ENCODE measurements around the gene SMG6. TPM values are rescaled to one million over a fixed set of nuclear protein-coding genes. Genes with fewer than 3 reads are reported as not detected.
A peak's percentile ranks its signal among the peaks of the same experiment; 100 is the strongest.

Gene SMG6
- total RNA-seq, 2 experiments from 2014 or later: 37.8 to 38.7 TPM

- Mint-ChIP-seq H3K9me3 (no peaks in the 10 kb centered on the region), H3K27ac (peak overlapping the region; percentile 93), H3K4me3 (peak overlapping the region; percentile 64), H3K4me1 (peaks cover 62% of the 10 kb centered on the region), H3K27me3 (no peaks in the 10 kb centered on the region), H3K36me3 (ENCODE audit: low read depth) (peaks cover 30% of the 10 kb centered on the region)
- ChIA-PET POLR2A (interaction anchor here (0.6 to 2.4 kb wide), 9 partner anchors 8 to 159 kb away, joined by 3 to 13 read pairs (median 5); no protein-coding TSS in a partner anchor), CTCF (interaction anchor here (0.8 to 1.9 kb wide), 5 partner anchors 12 to 122 kb away, joined by 3 to 9 read pairs (median 5); no protein-coding TSS in a partner anchor)
- DNase-seq: no peak
Observed at GRCh38 chr17:2214929-2215615, 88.5 kb downstream of the SMG6 start.

GRCh38 chr17:2214047-2214928, 89.3 kb downstream of the SMG6 start:
- ChIA-PET CTCF (interaction anchor here (0.8 to 1.8 kb wide), 2 partner anchors 30 to 121 kb away, joined by 3 to 9 read pairs; no protein-coding TSS in a partner anchor), POLR2A (interaction anchor here (0.6 to 2.4 kb wide), 9 partner anchors 8 to 127 kb away, joined by 3 to 13 read pairs (median 4); no protein-coding TSS in a partner anchor)
- H3K36me3 Mint-ChIP-seq (ENCODE audit: low read depth): peaks cover 30% of the 10 kb centered on the region
- no peak for DNase-seq
- peak overlapping the region; percentile 93 for H3K27ac Mint-ChIP-seq
- H3K9me3 Mint-ChIP-seq: no peaks in the 10 kb centered on the region
- peaks cover 62% of the 10 kb centered on the region for H3K4me1 Mint-ChIP-seq
- H3K27me3 Mint-ChIP-seq: no peaks in the 10 kb centered on the region
- peak overlapping the region; percentile 6 for H3K4me3 Mint-ChIP-seq

GRCh38 chr17:2213291-2213960, 90.2 kb downstream of the SMG6 start:
- no peaks in the 10 kb centered on the region for H3K9me3 Mint-ChIP-seq
- no peak for DNase-seq
- peaks cover 58% of the 10 kb centered on the region for H3K4me1 Mint-ChIP-seq
- H3K36me3 Mint-ChIP-seq (ENCODE audit: low read depth): peaks cover 30% of the 10 kb centered on the region
- ChIA-PET CTCF (interaction anchor here (0.7 to 1.9 kb wide), 4 partner anchors 10 to 31 kb away, joined by 3 to 9 read pairs (median 4); no protein-coding TSS in a partner anchor), POLR2A (interaction anchor here (0.7 to 2.4 kb wide), 6 partner anchors 10 to 52 kb away, joined by 3 to 13 read pairs (median 4); no protein-coding TSS in a partner anchor)
- peak overlapping the region; percentile 93 for H3K27ac Mint-ChIP-seq
- H3K27me3 Mint-ChIP-seq: no peaks in the 10 kb centered on the region
- no peak overlapping the region for H3K4me3 Mint-ChIP-seq

GRCh38 chr17:2212400-2212981, 91.1 kb downstream of the SMG6 start:
- Mint-ChIP-seq H3K9me3 (no peaks in the 10 kb centered on the region), H3K36me3 (ENCODE audit: low read depth) (peaks cover 32% of the 10 kb centered on the region), H3K27ac (no peak overlapping the region), H3K4me1 (peaks cover 55% of the 10 kb centered on the region), H3K27me3 (no peaks in the 10 kb centered on the region), H3K4me3 (no peak overlapping the region)
- POLR2A ChIA-PET: interaction anchor here (1.2 to 2.4 kb wide), 3 partner anchors 9 to 17 kb away, joined by 4 to 13 read pairs (median 4); no protein-coding TSS in a partner anchor
- no peak for DNase-seq
- CTCF ChIA-PET: interaction anchor here (1.0 to 1.9 kb wide), 2 partner anchors 9 to 12 kb away, joined by 3 to 4 read pairs; no protein-coding TSS in a partner anchor

GRCh38 chr17:2211661-2212399, 91.8 kb downstream of the SMG6 start:
- POLR2A ChIA-PET: no interaction called here
- no peaks in the 10 kb centered on the region for H3K27me3 Mint-ChIP-seq
- no peak overlapping the region for H3K4me3 Mint-ChIP-seq
- H3K27ac Mint-ChIP-seq: no peak overlapping the region
- no peaks in the 10 kb centered on the region for H3K9me3 Mint-ChIP-seq
- no peak for DNase-seq
- CTCF ChIA-PET: interaction anchor here (1.9 kb wide), 1 partner anchor 9 kb away, joined by 4 read pairs; no protein-coding TSS in a partner anchor
- peaks cover 32% of the 10 kb centered on the region for H3K36me3 Mint-ChIP-seq (ENCODE audit: low read depth)
- H3K4me1 Mint-ChIP-seq: peaks cover 53% of the 10 kb centered on the region

DNA sequence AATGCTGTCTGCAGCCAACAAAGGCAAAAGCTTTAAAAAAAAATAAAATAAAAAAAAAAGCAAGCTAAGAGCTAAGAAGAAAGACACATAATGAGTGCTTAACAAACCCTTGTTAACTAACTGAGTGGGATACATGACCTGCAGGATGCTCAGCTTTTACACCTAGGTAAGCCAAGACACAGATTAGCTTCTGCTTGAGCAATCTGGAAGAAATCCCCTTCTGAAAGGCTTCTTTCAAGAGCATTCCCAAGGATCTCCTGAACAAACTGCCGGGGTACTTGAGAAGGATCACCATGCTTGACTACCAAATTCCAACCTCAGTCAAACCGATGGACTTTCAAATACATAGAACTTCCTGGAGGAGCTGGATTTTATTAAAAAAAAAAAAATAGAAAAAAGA, 92.9 kb downstream of the SMG6 start:
- CTCF ChIA-PET: interaction anchor here (1.0 to 1.1 kb wide), 2 partner anchors 15 to 34 kb away, joined by 3 read pairs; no protein-coding TSS in a partner anchor
- no peak for DNase-seq
- Mint-ChIP-seq H3K36me3 (ENCODE audit: low read depth) (peaks cover 29% of the 10 kb centered on the region), H3K9me3 (no peaks in the 10 kb centered on the region), H3K4me3 (no peak overlapping the region), H3K27ac (no peak overlapping the region), H3K4me1 (peaks cover 44% of the 10 kb centered on the region), H3K27me3 (no peaks in the 10 kb centered on the region)
- POLR2A ChIA-PET: interaction anchor here (1.2 kb wide), 1 partner anchor 13 kb away, joined by 3 read pairs; no protein-coding TSS in a partner anchor

- H3K4me3 Mint-ChIP-seq: no peak overlapping the region
- ChIA-PET POLR2A (no interaction called here), CTCF (no interaction called here)
- H3K27ac Mint-ChIP-seq: no peak overlapping the region
- DNase-seq: no peak
- H3K36me3 Mint-ChIP-seq (ENCODE audit: low read depth): peaks cover 34% of the 10 kb centered on the region
- no peaks in the 10 kb centered on the region for H3K27me3 Mint-ChIP-seq
- H3K4me1 Mint-ChIP-seq: peaks cover 32% of the 10 kb centered on the region
- no peaks in the 10 kb centered on the region for H3K9me3 Mint-ChIP-seq
Observed at GRCh38 chr17:2207815-2208515, 95.6 kb downstream of the SMG6 start.

DNA sequence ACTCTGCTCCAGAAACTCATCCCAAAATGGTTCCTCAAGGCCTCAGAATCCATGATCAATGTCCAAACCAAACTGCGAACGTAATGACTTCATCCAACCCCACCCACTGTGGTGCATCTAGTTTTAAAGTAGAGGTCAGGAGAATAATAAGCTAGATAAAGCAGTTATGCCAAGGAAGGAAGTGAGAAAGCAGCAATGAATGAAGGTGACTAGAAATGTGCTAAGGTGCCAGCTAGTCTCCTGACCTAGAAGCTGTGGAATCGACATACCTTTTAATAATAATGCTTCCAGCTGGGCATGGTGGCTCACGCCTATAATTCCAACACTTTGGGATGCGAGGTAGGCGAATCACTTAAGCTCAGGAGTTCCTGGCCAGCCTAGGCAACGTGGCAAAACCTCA, 99.2 kb downstream of the SMG6 start:
- H3K27me3 Mint-ChIP-seq: no peaks in the 10 kb centered on the region
- H3K4me1 Mint-ChIP-seq: peaks cover 33% of the 10 kb centered on the region
- no peak overlapping the region for H3K4me3 Mint-ChIP-seq
- CTCF ChIA-PET: interaction anchor here (1.2 kb wide), 1 partner anchor 148 kb away, joined by 3 read pairs; no protein-coding TSS in a partner anchor
- DNase-seq: no peak
- no peak overlapping the region for H3K27ac Mint-ChIP-seq
- H3K36me3 Mint-ChIP-seq (ENCODE audit: low read depth): peaks cover 28% of the 10 kb centered on the region
- POLR2A ChIA-PET: interaction anchor here (1.5 to 3.1 kb wide), 4 partner anchors 9 to 115 kb away, joined by 4 to 13 read pairs (median 8); no protein-coding TSS in a partner anchor
- no peaks in the 10 kb centered on the region for H3K9me3 Mint-ChIP-seq

DNA sequence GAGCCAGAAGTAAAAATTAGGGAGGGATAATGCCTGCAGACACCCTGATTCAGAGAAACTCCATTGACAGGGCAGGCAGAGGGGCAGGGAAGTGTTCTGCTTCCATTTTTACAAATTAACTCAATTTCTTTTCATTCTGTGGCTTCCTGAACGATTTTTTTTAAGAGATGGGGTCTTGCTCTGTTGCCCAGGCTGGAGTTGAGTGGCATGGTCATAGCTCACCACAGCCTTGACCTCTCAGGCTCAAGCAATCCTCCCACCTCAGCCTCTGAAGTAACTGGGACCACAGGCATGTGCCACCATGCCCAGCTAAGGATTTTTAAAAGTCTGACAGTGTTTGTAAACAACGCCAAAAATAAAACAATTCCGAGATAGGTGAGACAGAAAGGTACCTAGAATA, 99.8 kb downstream of the SMG6 start:
- peaks cover 33% of the 10 kb centered on the region for H3K4me1 Mint-ChIP-seq
- no peak overlapping the region for H3K4me3 Mint-ChIP-seq
- no peak for DNase-seq
- CTCF ChIA-PET: interaction anchor here (1.2 to 2.0 kb wide), 2 partner anchors 9 to 149 kb away, joined by 3 to 4 read pairs; no protein-coding TSS in a partner anchor
- peaks cover 32% of the 10 kb centered on the region for H3K36me3 Mint-ChIP-seq (ENCODE audit: low read depth)
- no peaks in the 10 kb centered on the region for H3K27me3 Mint-ChIP-seq
- H3K27ac Mint-ChIP-seq: no peak overlapping the region
- H3K9me3 Mint-ChIP-seq: no peaks in the 10 kb centered on the region
- POLR2A ChIA-PET: interaction anchor here (0.6 to 3.1 kb wide), 5 partner anchors 10 to 520 kb away, joined by 3 to 13 read pairs (median 6); no protein-coding TSS in a partner anchor

GRCh38 chr17:2202996-2203575, 100.5 kb downstream of the SMG6 start:
- no peaks in the 10 kb centered on the region for H3K27me3 Mint-ChIP-seq
- H3K27ac Mint-ChIP-seq: peak overlapping the region; percentile 85
- DNase-seq: no peak
- ChIA-PET POLR2A (interaction anchor here (0.6 to 3.1 kb wide), 4 partner anchors 11 to 520 kb away, joined by 3 to 13 read pairs (median 8); no protein-coding TSS in a partner anchor), CTCF (interaction anchor here (1.0 to 2.0 kb wide), 2 partner anchors 10 to 13 kb away, joined by 4 to 6 read pairs; no protein-coding TSS in a partner anchor)
- H3K4me3 Mint-ChIP-seq: peak overlapping the region; percentile 8
- H3K9me3 Mint-ChIP-seq: no peaks in the 10 kb centered on the region
- H3K36me3 Mint-ChIP-seq (ENCODE audit: low read depth): peaks cover 27% of the 10 kb centered on the region
- H3K4me1 Mint-ChIP-seq: peaks cover 33% of the 10 kb centered on the region

All from activated CD4-positive, alpha-beta memory T cell treated with anti-CD3 and anti-CD28 coated beads, Interleukin-2, amount 10 ng/mL, durations not matched to agents 7 days and 5 days (primary cell).